ENCODE measurements around the gene SLC11A2. TPM values are rescaled to one million over a fixed set of nuclear protein-coding genes. Genes with fewer than 3 reads are reported as not detected.

SLC11A2 gene
- total and polyA plus RNA-seq, 12 donors: 21.7 to 82.2 (median 49.7) TPM

DNA sequence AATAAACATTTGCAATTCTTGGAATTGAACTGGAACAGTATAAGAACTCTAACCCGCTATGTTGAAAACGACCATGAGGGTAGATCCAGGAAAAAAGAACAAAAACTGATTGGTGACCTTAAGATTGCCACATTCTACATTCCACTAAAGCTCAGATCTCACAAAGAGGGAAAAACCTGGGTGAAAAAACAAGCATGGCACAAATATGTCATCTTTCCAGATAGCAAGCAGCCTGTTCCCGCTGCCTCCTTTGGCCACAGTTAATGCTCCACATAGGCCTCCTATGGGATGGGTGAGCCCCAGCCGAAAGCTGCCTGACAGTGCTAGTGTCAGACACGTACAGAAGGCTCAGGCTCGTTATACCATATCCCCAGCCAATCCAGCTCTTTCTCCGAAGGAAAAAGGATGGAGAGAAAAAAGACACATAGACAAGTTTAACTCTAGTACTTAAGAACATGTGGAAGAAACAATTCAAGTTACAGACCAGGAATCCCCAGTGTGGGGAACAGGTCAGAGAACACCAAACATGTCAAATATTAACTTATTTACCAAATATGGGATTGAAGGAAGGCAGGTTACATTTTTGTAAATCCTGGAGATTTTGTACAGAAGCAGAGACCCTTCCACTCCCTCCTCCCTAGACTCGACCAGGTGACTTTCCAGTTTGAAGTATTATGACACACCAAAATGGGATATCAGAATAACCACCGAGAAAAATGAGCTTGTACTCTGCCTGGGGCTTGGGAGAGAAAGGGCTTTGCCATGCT, 36.6 kb upstream of the SLC11A2 start:
- H3K27me3 ChIP-seq: no peaks in the 10 kb centered on the region
- no peak for DNase-seq
- no peaks in the 10 kb centered on the region for H3K4me1 ChIP-seq (replicated peaks in 1 of 2)
- no peaks in the 10 kb centered on the region for H3K9me3 ChIP-seq (replicated peaks in 1 of 3)
- 76 to 85% (median 83%) methylated on average over 9 of the region's 9 CpGs for WGBS, 4 donors
- H3K4me3 ChIP-seq: no peak overlapping the region
- peaks cover 0 to 99% of the 10 kb centered on the region in 2 donors for H3K36me3 ChIP-seq (replicated peaks in 1 of 2)
- intact Hi-C loops (cut with DNase I): loop anchor here in 1 of 2 donors (10.0 kb wide), 1 partner anchor 282 kb away; the partner anchor contains the start of gene CELA1
- H3K27ac ChIP-seq: peak overlapping the region in 1 of 5 donors; percentile 11
- TF ChIP-seq POLR2A (IDR thresholded peaks at IDR 0.05) (no peak), CTCF (IDR thresholded peaks at IDR 0.05) (no peak)

- intact Hi-C loops (cut with DNase I): loop anchor here in 1 of 2 donors (10.0 kb wide), 1 partner anchor 176 kb away; the partner anchor contains the start of gene DAZAP2
- peaks cover 0 to 96% of the 10 kb centered on the region in 2 donors for H3K36me3 ChIP-seq (replicated peaks in 1 of 2)
Measured at GRCh38 chr12:51059086-51059485, 32.9 kb upstream of the SLC11A2 start.

DNA sequence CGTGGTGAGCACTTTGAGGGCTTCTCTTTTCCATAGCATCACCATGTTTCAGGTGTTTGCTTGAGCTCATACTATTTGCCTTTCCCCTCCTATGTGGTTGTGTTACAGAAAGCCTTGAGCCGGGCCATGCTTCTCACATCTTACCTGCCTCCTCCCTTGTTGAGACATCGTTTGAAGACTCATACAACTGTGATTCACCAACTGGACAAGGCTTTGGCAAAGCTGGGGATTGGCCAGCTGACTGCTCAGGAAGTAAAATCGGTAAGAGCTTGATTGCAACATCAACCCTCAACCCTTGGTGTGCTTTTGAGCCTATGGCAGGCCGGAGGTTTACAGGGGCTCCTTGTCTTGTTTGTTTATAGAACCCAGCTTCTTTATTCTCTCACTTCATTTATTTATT, 30.1 kb upstream of the SLC11A2 start:
- no peak for TF ChIP-seq CTCF (IDR thresholded peaks at IDR 0.05)
- H3K27me3 ChIP-seq: no peaks in the 10 kb centered on the region
- whole genome bisulfite sequencing, 4 donors: 44 to 61% (median 52%) methylated on average over 5 of the region's 5 CpGs
- no peaks in the 10 kb centered on the region for H3K9me3 ChIP-seq (replicated peaks in 1 of 3)
- no peak overlapping the region for H3K4me3 ChIP-seq
- H3K27ac ChIP-seq: no peak overlapping the region
- peaks cover 0 to 8% of the 10 kb centered on the region in 2 donors for H3K4me1 ChIP-seq (replicated peaks in 1 of 2)
- DNase-seq: peak; percentile 26 to 80 (median 66)
- peaks cover 0 to 88% of the 10 kb centered on the region in 2 donors for H3K36me3 ChIP-seq (replicated peaks in 1 of 2)
- intact Hi-C loops (cut with DNase I): loop anchor here in 1 of 2 donors (10.0 kb wide), 1 partner anchor 179 kb away; the partner anchor contains the start of gene DAZAP2

More at GRCh38 chr12:51059086-51059485, 32.9 kb upstream of the SLC11A2 start:
- peaks cover 0 to under 1% of the 10 kb centered on the region in 2 donors for H3K4me1 ChIP-seq (replicated peaks in 1 of 2)
- H3K9me3 ChIP-seq (replicated peaks in 1 of 3): no peaks in the 10 kb centered on the region
- no peak for DNase-seq
- no peak overlapping the region for H3K4me3 ChIP-seq
- H3K27me3 ChIP-seq: no peaks in the 10 kb centered on the region
- WGBS, 4 donors: 83 to 90% (median 87%) methylated on average over 7 of the region's 7 CpGs
- TF ChIP-seq POLR2A (IDR thresholded peaks at IDR 0.05) (no peak), CTCF (IDR thresholded peaks at IDR 0.05) (no peak)
- no peak overlapping the region for H3K27ac ChIP-seq

DNA sequence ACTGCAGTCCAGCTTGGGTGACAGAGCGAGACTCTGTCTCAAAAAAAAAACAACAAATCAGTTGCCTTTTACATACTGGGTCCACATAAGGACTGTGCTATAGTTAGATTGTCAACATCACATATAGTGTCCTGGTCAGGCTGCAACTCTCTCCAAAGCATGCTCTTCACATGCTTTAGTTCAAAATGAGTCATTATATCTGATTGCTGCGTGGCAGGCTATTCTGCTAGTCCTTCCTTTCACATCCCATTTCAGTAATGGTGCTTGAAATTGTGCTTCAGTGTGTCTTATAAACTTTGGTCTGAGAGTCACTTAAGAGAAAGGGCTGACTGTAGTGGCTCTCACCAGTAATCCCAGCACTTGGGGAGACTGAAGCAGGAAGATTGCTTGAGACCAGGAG, 28.9 kb upstream of the SLC11A2 start:
- Histone ChIP-seq H3K27me3 (no peaks in the 10 kb centered on the region), H3K4me1 (replicated peaks in 1 of 2) (peaks cover 0 to 8% of the 10 kb centered on the region in 2 donors), H3K4me3 (no peak overlapping the region), H3K9me3 (replicated peaks in 1 of 3) (no peaks in the 10 kb centered on the region), H3K36me3 (replicated peaks in 1 of 2) (peaks cover 0 to 83% of the 10 kb centered on the region in 2 donors), H3K27ac (no peak overlapping the region)
- no peak for DNase-seq
- 88 to 97% (median 92%) methylated on average over 2 of the region's 2 CpGs for WGBS, 4 donors
- intact Hi-C loops (cut with DNase I): loop anchor here in 1 of 2 donors (10.0 kb wide), 1 partner anchor 180 kb away; the partner anchor contains the start of gene DAZAP2
- no peak for TF ChIP-seq CTCF (IDR thresholded peaks at IDR 0.05)
- TF ChIP-seq POLR2A (IDR thresholded peaks at IDR 0.05): no peak
